Airway epithelial cell (primary cell): ENCODE measurements around the gene TFAM. TPM values are rescaled to one million over a fixed set of nuclear protein-coding genes. Genes with fewer than 3 reads are reported as not detected.

ENCODE experiments used
- total RNA-seq: library from RNA; depleted of rRNA; stranded (reverse); fragments of >200 nt; gene quantifications from 2 replicates; pipeline ENCODE4 v1.2.3, GENCODE V29; 2015

Gene TFAM
- total RNA-seq, result 20.0 and 25.1 TPM in 2 replicates

DNA sequence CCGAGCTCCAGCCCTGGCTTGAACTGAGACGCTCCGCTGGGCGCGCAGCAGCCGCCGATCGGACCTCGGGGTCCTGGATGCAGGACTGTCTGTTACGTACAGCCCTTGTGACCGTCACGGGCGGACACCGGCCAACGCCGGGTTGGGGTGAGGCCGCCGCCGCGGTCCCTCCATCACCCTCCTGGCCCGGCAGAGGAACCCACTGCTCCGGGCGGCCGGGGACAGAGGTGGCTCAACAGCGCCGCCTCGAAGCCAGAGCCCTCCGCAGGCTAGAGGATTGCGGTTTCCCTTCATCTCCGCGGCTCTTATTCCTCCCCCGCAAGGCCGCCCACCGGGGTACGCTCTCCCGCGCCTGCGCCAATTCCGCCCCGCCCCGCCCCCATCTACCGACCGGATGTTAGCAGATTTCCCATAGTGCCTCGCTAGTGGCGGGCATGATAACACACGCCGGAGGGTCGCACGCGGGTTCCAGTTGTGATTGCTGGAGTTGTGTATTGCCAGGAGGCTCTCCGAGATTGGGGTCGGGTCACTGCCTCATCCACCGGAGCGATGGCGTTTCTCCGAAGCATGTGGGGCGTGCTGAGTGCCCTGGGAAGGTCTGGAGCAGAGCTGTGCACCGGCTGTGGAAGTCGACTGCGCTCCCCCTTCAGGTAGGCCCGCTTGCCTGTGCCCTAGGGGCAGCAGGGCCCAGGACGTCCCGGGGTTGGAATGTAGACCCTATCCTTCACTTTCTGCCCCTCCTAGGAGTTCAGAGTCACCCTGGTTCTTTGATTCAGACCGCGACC lies at the start of gene TFAM:
TSS of gene TFAM (plus strand) at position 412 of the 785 bp plus-strand sequence. CDS start at position 550, 138 bp downstream.

Other genes starting within 250 kb of the TFAM start
- gene IPMK, start 117.5 kb upstream of the TFAM start, total RNA-seq, result 4.2 and 6.1 TPM in 2 replicates
- 18.0 and 38.9 TPM in 2 replicates for gene CISD1, start 116.2 kb upstream of the TFAM start, total RNA-seq
- 10.0 and 14.8 TPM in 2 replicates for gene UBE2D1, start 50.4 kb upstream of the TFAM start, total RNA-seq
- 4.7 and 5.1 TPM in 2 replicates for gene BICC1, start 127.5 kb downstream of the TFAM start, total RNA-seq